H1 (cell line): ENCODE data around the gene BMERB1.

Experiments
- HDAC2 ChIP-seq, 2 experiments: fragments of 300-600 bp in 1 of 2; sonication (generic) in 1 of 2; IDR thresholded peaks; 2 replicates each; pipeline ENCODE4 v1.6.1; 2011 to 2012; ENCODE audit warnings: low read depth in 2 of 2, low read length in 2 of 2, mild to moderate bottlenecking in 2 of 2, moderate library complexity in 2 of 2, borderline replicate concordance in 1 of 2, inconsistent platforms in 1 of 2
- PHF8 ChIP-seq: fragments of 200-600 bp; sonication (generic); conservative IDR thresholded peaks from 2 replicates; pipeline ENCODE4 v1.7.1; 2012; ENCODE audit warnings: low read depth, mild to moderate bottlenecking, inconsistent platforms, low read length, moderate library complexity
- RAD21 ChIP-seq, 2 experiments: IDR thresholded peaks in 1 of 2; conservative IDR thresholded peaks in 1 of 2; 2 replicates each; pipeline ENCODE4 v1.6.1; 2011; ENCODE audit warnings: low read depth in 2 of 2, low read length in 2 of 2, improper control_type of control experiment in 1 of 2, inconsistent platforms in 1 of 2, mild to moderate bottlenecking in 1 of 2, moderate library complexity in 1 of 2
- SP1 ChIP-seq: IDR thresholded peaks from 2 replicates; pipeline ENCODE4 v1.6.1; 2011; ENCODE audit warnings: low read depth, low read length
- TF ChIP-seq, protein P1 (sequence below), 3 experiments: IDR thresholded peaks; 1 replicate in 2 of 3; 2 replicates in 1 of 3; pipeline versions ENCODE4 v1.5.1 to v1.6.1; 2011; ENCODE audit warnings: low read length in 3 of 3, mild to moderate bottlenecking in 3 of 3, inconsistent platforms in 2 of 3, low read depth in 1 of 3, moderate library complexity in 1 of 3; ENCODE audit not compliant: insufficient read depth in 1 of 3; ENCODE audit errors: control extremely low read depth in 1 of 3

DNA sequence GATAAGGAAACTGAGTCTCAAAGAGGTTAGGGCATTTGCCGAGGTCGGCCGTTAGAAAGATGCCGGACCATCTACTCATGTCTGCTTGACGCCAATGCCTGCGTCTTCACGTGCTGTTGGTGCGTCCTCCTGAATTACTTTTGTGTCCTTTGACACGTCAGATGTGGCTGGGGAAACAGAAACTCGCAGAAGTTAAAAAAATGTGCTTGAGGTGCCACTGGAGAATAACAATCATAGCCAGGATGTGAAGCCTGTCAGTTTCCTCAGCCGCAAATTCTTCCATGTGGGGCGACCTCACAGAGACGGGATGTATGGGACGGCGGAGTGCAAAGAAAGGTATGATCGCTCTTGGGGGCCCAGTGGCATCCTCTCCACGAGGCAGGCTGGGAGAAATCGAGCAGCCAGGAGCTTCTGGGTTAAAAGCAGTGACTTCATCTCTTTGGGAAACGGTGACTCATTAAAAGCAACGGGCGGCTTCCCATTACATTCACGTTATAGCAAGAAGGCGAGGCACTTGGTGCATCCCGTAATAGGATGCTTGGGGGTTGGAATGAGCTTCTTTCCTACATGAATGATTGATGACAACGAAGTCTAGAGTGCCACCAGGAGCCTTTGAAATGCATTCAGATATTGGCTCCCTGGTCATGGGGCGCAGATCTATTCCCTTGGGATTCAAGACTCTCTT, 67.8 kb downstream of the BMERB1 start:
- no peak for TF ChIP-seq HDAC2 (IDR thresholded peaks at IDR 0.05; ENCODE audit: borderline replicate concordance in 1 of 2, low read depth in 2 of 2, low read length in 2 of 2)
- TF ChIP-seq PHF8 = no peak
- TF ChIP-seq, protein P1, sequence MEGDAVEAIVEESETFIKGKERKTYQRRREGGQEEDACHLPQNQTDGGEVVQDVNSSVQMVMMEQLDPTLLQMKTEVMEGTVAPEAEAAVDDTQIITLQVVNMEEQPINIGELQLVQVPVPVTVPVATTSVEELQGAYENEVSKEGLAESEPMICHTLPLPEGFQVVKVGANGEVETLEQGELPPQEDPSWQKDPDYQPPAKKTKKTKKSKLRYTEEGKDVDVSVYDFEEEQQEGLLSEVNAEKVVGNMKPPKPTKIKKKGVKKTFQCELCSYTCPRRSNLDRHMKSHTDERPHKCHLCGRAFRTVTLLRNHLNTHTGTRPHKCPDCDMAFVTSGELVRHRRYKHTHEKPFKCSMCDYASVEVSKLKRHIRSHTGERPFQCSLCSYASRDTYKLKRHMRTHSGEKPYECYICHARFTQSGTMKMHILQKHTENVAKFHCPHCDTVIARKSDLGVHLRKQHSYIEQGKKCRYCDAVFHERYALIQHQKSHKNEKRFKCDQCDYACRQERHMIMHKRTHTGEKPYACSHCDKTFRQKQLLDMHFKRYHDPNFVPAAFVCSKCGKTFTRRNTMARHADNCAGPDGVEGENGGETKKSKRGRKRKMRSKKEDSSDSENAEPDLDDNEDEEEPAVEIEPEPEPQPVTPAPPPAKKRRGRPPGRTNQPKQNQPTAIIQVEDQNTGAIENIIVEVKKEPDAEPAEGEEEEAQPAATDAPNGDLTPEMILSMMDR (IDR thresholded peaks at IDR 0.05; ENCODE audit: control extremely low read depth in 1 of 3, insufficient read depth in 1 of 3, low read depth in 1 of 3, low read length in 3 of 3) = no peak
- TF ChIP-seq SP1 = no peak
- TF ChIP-seq RAD21 (IDR thresholded peaks at IDR 0.05 in 1 of 2, conservative IDR thresholded peaks at IDR 0.05 in 1 of 2; ENCODE audit: low read depth in 2 of 2, low read length in 2 of 2) = no peak
